Epithelial cell of proximal tubule (primary cell): ENCODE measurements around the gene MRPL34. TPM values are rescaled to one million over a fixed set of nuclear protein-coding genes. Genes with fewer than 3 reads are reported as not detected.

Experiments used
- DNase-seq: peaks from one replicate; pipeline ENCODE4 v3.0.0-alpha.2; 2011; ENCODE audit warnings: low read depth
- H3K4me3 ChIP-seq: 2 replicates; pipeline ENCODE4 v1.5.1; 2011; ENCODE audit warnings: low read depth, mild to moderate bottlenecking, low read length
- total RNA-seq: library from RNA; depleted of rRNA; stranded (reverse); fragments of >200 nt; gene quantifications from 2 replicates; pipeline ENCODE4 v1.2.3, GENCODE V29; 2015
- TF ChIP-seq, protein P1 (sequence below): conservative IDR thresholded peaks from 2 replicates; pipeline ENCODE4 v1.5.1; 2012; ENCODE audit warnings: low read depth, mild to moderate bottlenecking, low read length

MRPL34 gene
- total RNA-seq, 1 donor from 2014 or later: 121 TPM

DNA sequence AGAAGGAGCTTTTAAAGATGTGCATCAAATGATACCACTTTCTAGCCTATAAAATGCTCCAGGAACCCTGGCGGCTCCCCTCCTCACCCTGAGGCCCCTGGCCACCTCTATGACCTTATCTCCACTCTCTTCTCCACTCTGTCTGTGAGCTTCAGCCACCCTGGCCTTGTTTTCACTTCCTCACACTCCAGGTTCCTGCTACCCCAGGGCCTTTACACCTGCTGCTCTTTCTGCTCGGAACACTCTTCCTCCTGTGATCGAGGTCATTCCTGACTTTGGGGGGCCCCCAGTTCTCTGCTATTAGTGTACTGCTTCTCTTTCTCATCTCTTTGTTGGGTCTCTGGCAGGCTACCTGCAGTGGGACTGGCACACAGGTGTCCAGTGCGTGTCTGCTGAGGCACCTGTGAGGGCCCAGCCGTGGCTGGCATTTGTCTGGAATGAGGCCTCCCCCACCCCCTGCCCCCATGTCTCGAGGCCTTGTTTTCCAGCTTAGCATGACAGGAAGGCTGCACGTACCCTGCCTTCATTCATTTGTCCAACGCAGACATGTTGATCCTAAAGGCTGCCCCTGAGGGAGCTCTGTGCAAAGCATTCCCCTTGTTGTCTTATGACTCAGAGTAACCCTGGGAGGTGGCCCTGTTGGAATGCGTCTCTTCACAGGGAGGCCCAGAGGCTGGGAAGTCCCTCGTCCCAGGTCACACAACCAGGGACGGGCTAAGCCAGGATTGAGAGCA, 6.0 kb downstream of the MRPL34 start:
- H3K4me3 ChIP-seq: peak overlapping the region; percentile 37
- peak; percentile 73 for DNase-seq
- TF ChIP-seq, protein P1, sequence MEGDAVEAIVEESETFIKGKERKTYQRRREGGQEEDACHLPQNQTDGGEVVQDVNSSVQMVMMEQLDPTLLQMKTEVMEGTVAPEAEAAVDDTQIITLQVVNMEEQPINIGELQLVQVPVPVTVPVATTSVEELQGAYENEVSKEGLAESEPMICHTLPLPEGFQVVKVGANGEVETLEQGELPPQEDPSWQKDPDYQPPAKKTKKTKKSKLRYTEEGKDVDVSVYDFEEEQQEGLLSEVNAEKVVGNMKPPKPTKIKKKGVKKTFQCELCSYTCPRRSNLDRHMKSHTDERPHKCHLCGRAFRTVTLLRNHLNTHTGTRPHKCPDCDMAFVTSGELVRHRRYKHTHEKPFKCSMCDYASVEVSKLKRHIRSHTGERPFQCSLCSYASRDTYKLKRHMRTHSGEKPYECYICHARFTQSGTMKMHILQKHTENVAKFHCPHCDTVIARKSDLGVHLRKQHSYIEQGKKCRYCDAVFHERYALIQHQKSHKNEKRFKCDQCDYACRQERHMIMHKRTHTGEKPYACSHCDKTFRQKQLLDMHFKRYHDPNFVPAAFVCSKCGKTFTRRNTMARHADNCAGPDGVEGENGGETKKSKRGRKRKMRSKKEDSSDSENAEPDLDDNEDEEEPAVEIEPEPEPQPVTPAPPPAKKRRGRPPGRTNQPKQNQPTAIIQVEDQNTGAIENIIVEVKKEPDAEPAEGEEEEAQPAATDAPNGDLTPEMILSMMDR: no peak

DNA sequence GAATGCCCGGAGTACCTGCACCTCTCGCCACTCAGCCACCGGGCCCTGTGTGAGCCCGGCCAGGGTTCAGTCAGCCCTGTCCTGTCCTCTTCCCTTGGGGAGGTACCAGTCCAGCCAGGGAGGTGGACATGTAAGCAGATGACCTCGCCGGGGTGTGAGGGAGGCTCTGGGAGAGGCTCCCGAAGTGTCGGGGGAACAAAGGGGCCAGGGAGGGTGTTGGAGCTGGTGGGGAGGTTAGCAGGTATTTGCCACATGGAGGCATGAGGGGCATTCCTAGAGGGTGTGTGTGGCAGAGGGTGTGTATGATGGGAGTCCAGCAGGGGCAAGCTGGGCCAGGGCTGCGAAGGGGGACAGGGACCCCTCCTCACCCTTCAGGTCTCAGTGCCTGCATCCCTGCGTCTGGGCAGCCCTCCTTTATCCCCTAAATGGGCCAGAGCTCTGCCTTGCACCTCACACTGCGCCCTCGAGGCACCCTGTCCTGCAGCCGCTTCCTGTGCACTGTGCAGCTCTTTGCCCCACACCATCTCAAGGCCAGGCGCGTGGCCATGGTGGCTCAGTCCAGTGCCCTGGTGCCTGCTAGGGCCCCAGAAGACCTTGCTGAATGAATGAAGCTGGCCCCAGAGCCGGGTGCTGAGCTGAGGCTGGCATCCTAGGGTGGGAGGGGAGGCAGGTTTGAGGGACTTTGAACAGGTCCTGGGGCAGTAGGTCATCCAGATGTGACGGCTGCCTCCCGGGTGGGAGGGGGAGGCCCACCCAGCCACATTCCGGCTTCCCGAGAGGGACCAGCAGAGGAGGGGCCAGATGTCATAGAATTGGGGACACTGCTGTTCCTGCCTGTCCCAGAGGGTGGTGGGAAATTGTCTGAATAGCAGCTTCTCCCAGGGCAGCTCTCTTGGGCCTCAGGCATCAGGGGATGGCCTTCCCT, 6.8 kb downstream of the MRPL34 start:
- no peak for DNase-seq
- TF ChIP-seq, protein P1: no peak
- peak overlapping the region; percentile 37 for H3K4me3 ChIP-seq

DNA sequence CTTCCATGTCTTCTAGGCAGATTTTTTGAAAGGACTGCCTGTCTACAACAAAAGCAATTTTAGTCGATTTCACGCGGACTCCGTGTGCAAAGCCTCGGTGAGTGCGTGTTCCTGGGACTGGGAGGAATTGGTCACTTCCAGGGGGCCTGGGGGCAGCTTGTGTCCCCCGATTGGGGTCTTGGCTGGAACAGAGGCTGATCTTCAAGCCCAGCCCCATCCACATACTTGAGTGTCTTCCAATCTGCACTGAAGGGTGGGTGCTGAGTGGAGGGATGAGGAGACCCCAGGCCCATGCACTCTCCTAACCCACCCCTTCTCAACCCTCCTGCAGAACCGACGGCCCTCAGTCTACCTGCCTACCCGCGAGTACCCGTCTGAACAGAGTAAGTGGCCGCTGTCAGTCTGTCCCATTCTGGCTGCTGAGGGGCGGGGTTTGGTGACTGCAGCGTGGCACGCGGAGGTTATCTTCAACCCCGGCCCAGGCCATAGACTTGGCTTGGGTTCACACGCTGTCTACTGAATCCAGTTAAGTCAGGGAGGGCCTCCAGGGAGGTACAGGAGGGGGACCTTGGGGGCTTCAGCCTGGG, 8.4 kb downstream of the MRPL34 start:
- DNase-seq: no peak
- H3K4me3 ChIP-seq: no peak overlapping the region
- TF ChIP-seq, protein P1: no peak

DNA sequence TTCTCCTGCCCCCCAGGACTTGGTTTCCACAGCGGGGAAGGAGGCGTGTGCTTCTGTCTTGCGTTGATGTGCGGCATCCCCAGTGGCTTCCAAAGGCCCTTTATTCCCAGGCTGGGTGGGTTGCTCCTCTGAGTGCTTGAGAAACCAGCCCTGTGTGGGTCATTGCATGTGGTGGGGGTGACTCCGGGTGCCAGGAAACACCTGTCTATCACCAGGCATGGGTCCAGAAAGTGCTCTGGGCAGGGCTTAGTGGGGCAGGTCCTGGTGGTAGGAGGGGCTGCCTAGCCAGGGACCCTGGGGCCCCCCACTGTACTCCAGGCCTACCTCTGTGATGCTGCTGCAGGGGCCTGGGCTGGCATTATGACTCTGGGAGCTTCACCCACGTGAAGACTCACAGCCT, 13.3 kb downstream of the MRPL34 start:
- H3K4me3 ChIP-seq: no peak overlapping the region
- no peak for DNase-seq
- TF ChIP-seq, protein P1: no peak

DNA sequence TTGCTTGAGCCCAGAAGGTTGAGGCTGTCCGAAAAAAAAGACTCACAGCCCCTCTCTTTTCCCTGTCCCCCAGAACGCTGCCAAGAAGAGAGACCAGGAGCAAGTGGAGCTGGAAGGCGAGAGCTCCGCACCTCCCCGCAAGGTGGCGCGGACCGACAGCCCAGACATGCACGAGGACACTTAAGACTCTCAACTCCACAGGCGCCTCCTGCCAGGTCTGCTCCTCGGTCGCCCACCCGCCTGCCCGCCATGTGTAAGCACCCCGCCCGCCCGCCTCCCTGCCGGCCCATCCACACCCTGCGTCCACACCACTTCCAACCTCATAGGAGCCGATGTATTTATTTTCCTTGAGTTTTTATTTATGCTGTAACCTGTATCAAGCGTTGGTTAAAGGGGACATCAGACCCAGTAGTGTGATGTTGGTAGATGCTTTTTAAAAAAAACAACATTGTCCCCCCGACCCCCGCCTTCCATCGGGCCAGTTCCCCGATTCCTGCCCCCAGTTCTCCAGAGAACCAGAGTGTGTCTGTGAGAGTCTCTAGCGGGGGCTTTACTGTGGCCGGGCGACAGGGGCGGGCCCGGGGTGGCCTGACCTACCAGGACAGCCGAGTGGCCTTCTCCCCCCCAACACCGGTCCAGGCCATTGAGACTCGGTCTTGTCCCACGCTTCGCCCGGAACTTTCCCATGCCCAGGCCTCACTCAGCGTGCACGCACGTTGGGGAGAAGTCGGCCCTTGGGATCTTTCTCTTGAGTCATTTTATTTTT, 14.0 kb downstream of the MRPL34 start:
- no peak for DNase-seq

DNA sequence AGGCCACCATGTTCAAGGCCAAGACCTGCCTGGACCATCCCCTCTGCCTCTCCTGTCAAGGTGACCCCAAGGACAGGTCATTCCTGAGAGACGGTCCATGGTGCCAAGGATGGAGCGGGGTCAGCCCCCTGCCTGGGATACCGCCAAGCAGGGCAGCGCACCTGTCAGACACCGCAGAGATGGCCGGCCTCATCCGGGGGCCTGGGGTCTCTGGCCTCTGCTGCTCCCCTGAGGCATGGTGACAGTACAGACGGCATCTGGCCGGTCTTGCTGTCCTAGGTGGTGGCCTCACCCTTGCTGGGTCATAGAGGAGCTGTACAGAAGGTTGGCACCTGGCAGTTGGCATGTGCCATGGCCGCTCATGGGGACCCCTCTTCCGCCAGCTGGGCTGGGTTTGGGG, 14.8 kb downstream of the MRPL34 start:
- TF ChIP-seq, protein P1: no peak
- DNase-seq: no peak
- no peak overlapping the region for H3K4me3 ChIP-seq

More for the DNA sequence above, 14.0 kb downstream of the MRPL34 start:
- TF ChIP-seq, protein P1: no peak
- no peak overlapping the region for H3K4me3 ChIP-seq
